NCI-H345 treated with DMSO at 0.1 percent for 48 hours (cell line): ENCODE results near the gene MEF2D.

ENCODE experiments used
- DNase-seq: peaks from one replicate; lab custom pipeline; 2025; ENCODE audit not compliant: unreplicated experiment; lab: John Stamatoyannopoulos, UW

Gene MEF2D

DNA sequence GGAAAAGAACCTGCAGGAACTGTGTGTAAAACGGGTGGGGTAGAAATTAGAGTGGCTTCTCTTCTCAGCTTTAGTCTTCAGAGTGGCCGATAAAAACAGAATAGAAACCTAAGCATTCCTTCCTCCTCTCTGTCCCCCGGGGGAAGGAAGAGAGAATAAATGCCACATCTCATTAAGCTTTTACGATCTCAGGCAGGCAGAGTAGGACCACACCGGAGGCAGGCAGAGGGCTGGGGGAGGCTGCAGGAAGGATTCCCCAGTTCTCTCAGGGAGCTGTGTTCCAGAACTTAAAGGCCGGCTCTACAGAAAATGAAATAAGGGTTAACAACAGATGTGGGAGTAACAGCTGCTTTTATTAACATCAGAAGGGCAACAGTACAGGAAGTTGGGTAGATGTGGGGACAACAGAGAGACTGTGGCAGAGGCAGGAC is 24.5 kb upstream of the MEF2D start:
- DNase-seq, result no peak

DNA sequence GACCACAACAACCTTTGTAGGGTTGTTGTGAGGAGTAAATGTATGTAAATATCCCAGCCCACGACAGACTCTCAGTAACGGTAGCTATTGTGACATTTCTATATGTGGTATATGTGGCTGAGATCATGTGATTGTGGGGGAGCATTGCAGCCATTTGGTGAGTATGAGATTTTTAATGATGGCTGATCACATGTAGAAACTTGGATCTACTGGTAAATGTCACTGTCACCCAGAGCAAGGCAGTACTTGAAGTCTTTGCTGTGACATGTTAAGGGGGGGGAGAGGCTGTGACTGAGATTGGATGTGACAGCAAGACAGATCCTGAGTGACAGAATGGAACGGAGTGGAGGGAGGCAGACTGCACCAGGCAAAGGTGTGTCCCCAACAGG is 23.9 kb upstream of the MEF2D start:
- no peak for DNase-seq

DNA sequence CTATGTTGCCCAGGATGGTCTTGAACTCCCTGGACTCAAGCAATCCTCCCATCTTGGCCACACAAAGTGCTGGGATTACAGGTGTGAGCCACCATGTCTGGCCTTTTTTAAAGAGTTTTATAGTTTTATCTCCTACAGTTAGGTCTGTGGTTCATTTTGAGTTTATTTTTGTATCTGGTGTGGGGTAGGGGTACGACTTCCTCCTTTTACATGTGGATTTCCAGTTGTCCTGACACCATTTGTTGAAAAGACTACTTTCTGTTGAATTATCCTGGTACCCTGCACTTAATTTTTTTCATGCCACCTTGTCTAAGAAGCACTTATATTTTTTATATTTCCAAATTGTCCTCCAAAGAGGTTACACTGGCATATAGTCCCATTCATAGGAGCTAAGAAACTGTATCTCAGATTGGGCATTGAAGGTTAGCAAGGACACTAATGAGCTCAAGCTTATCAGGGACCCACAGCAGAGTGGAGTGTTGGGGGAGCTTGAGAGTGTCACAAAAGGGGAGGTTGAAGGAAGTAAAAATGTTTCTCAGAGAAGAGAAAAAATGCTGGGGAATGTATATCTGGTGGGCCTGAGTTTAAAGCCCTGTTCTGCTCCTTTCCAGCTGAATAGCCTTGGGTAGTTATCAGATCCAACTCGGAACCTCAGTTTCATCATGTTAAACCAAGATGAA is 23.4 kb upstream of the MEF2D start:
- no peak for DNase-seq

DNA sequence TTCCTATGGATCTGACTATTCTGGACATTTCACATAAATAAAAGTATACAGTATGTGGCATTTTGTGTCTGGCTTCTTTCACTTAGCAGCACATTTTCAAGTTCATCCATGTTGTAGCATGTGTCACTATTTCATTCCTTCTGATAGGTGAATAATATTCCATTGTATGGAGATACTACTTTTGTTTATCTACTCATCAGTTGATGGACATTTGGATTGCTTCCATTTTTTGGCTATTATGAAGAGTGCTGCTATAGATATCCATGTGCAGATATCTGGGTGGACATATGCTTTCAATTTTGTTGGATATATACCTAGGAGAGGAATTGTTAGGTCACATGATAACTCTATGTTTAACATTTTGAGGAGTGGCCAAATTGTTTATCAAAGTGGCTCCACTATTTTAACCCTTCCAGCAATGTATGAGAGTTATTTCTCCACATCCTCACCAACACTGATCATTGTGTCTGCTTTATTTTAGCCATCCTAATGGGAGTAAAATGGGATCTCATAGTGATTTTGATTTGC is 21.9 kb upstream of the MEF2D start:
- no peak for DNase-seq

DNA sequence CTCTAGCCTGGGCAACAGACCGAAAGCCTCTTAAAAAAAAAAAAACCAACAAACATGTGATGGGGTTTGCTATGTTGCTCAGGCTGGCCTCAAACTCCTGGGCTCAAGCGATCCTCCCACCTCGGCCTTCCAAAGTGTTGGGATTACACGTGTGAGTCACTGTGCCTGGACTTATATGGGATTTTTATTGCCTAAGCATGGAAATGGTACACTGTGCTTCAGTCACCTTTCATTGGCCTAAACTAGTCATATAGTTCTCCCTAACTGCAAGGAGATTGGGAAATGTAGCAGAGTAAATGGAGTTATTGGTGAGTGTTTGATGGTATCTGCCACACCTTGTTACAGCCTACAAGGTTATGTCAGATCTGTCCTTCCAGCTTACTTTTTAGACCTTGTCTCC is 17.2 kb upstream of the MEF2D start:
- DNase-seq, result no peak

DNA sequence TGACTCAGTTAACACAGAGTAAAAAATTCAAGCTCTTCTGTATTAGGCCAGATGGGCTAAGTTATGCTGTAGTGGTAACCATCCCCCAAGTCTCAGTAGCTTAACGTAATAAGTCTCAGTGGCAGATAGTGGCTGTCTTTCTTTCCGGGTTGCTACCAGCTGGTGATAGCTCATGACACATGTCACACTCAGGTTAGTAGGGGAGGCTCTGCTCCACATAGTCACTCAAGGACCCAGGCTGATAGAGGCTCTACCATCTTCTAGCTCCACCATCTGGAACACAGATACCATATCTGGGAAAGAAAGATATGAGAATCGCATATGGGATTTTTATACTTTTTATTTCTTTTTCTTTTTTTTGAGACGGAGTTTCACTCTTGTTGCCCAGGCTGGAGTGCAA is 16.2 kb upstream of the MEF2D start:
- DNase-seq, result no peak

DNA sequence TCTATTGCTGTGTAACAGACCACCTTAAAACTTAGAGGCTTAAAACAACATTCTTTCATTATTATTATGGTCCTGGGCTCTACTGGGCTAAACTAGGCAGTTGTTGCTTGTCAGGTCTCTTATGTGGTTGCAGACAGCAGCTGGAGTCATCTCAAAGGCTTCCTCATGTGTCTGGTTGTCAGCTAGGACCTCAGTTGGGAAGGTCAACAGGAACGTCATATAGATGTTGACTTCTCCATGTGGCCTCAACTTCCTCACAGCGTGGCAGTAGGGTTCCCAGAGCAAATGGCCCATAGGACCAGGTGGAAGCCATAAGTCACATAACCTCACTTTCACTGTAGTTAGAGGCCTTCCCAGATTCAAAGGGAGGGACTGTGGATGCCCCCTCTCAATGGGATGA is 15.4 kb upstream of the MEF2D start:
- DNase-seq, result no peak

DNA sequence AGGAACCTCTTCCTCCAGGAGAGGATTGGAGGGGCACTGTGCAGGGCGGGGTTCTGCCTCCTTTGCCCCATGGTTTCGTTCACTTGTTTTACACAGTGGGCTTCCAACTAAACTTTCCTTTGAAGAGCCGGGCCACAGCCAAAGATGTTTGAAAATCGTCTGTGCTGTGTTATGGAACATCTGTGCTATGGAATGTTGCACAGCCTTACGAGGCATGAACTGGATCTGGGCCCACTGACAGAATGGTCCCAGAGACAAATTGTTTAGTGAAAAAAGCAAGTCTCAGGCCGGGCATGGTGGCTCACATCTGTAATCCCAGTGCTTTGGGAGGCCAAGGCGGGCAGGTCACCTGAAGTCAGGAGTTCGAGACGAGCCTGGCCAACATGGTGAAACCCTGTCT is 12.6 kb upstream of the MEF2D start:
- no peak for DNase-seq

DNA sequence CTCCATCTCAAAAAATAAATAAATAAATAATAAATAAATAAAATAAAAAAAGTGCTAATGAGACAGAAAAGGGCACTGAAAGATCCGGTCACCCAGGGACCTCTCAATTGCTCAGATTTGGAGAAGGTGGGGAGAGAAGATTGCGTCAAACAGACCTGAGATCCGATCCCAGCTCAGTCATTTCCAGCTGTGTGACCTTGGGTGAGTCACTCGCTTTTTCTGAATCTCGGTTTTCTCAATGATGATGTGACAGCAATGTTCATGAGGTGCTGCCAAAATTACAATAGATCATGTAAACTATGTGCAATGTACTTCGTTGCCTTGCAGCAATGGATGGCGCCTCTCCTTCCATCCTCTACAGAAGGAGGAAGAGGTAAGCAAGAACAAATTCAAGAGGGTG is 11.1 kb upstream of the MEF2D start:
- no peak for DNase-seq

DNA sequence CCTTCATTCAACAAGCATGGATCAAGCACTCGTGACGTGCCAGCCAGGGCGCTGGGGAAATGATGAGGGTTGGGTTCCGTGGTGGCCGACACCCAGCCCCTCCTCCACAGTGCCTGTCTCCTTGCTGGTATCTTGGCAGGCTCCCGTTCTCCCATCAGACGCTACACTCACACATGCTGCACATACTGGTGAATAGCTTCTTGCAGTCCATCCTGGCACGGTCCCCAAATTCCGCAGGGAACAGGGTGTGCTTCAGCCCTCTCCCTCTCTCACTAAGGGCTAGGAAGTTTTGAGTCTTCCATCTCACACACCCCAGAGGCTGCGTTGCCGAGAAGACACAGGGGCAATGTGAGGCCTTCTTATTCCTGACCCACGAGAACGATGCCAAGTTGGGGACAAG is 10.1 kb upstream of the MEF2D start:
- no peak for DNase-seq

DNA sequence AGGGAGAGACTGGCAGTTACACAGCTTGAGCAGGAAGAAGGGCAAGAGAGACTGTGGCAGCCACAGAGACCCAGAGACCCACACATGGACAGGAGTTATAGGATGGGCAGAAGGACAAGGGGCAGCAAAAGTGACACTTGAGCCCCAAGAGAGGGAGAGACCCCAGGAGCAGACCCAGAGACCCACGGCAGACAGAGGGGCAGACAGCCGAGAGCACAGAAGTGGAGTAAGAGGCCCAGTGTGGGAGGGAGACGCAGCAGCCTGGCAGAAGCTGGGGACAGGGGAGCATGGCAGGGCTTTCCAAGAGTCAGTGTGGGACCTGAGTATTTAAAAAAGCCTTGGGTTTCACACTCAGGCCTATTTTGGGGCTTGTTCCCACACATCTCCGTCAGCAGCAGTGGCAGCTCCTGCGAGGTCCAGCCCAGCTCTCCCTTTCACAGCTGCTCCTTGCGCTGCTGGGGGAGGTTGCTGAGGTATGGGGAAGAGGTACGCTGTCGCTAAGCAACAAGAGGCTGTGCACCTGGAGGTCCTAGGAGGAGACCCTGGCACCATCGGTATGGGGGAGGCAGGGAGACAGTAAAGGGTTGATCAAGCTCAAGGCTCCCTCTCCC is 9.0 kb upstream of the MEF2D start:
- no peak for DNase-seq

DNA sequence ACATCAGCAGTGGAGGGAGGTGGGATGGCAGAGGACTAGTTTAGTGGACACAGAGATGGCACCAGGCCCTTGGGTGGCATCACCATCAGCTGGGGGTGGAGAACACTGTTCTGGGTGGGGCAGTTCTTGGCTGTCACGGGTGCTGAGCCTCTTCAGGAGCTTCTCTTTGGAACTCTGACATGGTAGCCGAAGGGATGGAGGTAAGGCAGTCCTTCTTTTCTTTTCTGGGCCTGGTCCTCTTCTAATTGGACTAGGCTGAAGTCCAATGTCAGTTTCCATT is 8.3 kb upstream of the MEF2D start:
- no peak for DNase-seq

DNA sequence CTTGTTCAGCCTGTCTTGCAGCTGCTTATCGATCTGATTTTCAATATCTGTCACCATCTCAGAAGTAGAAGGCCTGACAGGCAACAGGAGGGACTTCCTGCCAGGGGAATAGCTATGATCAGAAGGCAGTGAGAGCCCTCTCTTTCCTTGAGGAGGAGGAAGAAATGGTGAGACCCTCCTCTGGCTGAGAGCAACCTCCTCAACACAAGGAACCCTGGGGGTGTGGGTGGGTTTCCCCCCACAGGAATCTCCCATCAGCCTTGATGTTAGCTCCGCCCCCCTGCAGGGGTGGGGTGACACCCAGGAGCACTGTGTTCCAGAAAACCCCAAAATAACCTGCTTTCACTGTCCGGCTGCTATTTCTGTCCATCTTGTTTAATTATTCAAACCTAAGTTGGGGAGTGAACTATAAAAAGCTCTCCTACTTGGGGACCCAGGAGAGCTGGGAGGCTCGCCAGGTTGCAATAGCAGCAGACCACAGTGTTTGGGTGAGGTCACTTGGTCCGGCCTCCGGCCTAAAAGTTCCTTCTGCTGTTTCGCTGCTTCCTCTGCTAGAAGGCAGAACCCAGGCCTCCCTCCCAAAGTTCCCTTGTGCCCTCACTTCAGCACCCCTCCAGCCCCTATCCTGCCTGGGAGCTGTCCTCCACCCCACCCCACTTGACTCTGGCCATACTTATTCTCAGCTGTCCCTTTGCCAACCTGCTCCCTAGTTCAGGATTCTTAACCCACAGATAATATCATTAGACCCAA is 7.8 kb upstream of the MEF2D start:
- no peak for DNase-seq

DNA sequence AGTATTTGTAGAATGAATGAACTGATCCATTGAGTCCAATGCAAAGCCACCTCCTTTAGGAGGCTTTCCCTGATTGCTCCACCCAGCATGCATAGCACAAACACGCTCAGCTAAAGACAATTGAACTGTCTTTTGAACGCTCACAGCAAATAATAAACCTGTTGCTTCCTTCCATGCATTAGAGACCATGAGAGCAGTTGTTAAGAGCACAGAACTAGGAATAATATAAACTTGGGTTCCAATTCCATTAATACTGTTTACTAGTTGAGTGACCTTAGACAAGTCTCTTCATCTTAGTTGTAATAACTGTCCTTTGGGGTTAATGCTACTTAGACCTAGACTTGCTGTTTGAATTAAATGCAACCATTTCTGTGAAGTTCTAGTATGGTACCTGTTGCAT is 5.9 kb upstream of the MEF2D start:
- no peak for DNase-seq

DNA sequence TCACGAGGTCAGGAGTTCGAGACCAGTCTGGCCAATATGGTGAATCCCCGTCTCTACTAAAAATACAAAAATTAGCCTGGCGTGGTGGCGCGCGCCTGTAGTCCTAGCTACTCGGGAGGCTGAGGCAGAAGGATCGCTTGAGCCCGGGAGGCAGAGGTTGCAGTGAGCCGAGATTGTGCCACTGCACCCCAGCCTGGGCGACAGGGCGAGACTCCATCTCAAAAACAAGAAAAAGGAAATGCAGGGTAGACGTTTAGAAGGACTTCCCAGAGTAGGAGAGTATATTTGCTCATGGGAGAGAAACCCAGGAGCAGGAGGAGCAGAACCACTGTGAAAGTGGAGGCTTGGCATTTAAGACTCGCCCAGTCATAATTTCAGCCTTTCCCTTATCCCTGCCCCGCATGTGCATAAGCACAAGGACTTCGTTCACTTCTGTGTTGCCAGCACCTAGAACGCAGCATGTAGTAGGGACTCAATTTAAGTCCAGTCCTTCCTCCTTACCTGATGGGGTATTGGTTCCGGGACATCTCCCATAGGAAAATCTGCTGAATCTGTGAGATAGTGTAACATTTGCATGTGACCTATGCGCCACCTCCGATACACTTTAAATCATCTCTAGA is 5.2 kb upstream of the MEF2D start:
- no peak for DNase-seq

DNA sequence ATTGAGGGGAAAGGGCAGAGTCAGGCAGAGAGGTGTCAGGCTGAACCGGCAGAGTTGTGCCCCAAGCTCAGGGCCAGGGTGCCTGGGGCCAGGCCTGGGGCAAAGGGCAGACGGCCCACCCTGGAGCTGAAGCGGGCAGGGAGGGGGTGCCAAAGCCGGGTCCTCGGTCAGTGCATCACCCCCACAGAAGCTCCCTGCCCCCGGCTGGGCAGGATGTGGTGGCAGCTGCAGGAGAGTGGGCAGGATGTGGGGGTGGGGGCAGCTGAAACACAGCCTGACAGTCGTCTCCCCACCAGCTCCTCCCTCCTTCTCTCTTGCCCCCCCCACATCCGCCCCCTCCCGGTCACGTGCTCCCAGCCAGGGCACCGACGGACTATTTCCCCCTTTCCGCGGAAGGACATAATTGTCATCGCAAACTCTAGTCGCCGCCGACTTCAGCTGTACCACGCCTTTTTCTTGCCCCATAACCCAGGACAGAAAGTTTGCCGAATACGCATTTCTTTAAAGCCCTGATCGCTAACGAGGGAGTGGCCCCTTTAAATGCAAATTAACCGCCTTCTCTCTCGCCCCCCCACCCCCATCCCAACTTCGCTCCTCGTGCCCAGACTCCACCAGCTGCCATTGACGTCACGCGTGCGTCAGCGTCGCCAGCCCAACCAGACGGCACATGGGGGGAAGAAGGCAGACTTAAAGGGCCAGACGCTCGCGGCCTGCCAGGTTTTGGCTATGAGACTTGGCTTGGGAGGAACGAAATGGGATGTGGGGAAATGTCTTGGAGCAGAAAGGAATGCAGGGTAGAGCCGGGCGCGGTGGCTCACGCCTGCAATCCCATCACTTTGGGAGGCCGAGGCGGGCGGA is 4.5 kb upstream of the MEF2D start:
- DNase-seq, result peak; percentile 100

DNA sequence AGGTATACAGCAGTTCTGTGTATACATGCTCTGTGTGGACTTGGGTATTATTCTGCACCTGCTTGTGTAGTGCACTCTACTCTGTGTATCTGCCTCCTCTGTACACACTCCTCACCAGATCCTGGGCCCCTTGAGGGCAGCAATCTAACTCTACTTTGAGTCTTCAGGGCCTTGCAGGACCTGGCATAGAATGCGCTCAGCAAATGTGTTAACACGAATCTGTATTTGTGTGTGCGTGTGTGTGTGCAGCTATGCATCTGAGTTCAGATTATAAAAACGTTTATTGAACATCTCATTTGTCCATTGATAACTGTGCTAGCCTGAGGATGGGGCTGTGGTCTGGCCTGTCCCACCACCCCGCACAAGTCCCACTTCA is 3.9 kb upstream of the MEF2D start:
- peak; percentile 60 for DNase-seq

DNA sequence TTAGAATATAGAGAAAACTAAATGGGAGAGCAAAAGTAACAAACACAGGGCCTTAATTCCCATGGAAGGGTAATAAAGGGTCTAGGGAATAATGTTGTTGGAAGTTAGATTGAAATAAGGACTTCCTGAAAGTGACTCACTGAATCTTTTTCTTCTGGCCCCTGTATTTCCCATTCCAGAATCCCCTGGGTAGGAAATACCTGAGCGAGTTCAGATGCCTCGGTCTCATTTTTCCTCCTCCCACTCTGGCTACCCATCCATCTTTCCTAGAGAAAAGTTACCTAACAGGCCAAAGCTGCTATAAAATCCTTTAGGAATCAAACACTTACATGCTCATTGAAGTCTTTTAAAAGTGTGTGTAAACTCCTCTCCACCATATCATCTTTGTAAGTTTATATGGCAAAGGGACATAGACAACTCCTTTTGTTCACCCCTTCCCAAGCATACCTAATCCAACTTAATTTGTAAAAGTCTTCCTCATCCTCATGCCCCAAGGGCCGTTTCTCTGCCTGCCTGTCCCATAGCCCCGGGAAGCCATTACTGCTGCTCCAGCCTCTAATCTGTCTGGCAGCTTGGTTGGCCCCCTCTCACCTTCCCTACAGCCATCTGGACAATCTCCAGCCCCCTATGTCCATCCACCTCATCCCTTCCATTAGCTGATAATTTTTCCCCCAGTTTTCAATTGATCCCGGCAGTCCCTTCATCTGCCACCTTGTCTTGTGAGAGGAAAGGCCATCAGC is 3.3 kb upstream of the MEF2D start:
- DNase-seq, result no peak

DNA sequence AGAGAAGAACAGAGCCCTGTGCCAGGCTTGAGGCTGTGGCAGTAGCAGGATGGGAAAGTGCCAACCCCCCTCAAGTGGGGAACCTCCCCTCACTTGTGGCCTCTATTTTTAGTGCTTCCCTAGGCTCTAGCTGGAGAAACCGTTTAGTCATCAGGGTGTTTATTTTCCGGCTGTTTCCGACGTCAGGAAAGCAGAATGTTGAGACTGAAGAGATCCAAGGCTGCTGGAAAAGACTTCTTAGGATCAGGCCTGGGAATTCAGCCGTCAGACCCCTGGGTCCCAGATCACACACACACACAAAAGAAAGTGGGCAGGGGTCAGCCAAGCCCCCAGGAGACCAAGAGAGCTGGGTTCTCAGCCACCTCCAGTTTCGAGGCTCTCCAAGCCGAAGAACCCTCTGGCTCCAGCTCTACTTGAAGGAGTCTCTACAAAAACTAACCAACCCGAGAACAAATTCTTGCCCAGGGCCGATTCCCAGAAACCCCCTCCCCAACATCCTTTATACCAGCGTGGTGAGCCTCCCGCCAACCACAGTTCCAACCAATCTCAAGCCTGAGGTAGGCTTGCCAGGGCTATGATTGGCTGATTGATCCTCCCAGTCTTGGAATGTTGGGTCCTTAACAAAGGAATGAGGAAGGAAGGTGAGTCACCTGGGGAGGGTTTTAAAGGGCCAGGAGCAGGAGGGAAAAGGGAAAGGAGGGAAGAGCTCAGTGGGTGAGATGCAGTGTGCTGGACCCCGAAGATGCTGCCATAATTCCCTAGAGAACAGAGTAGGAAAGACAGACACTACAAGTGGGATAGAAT is 2.5 kb upstream of the MEF2D start:
- DNase-seq, result no peak
